DMS153 treated with DMSO at 0.1 percent for 48 hours (cell line): Measurements from ENCODE around the gene PKN1.

ENCODE experiments used
- DNase-seq: peaks from one replicate; lab custom pipeline; 2025; ENCODE audit not compliant: unreplicated experiment; lab: John Stamatoyannopoulos, UW

PKN1 gene

DNA sequence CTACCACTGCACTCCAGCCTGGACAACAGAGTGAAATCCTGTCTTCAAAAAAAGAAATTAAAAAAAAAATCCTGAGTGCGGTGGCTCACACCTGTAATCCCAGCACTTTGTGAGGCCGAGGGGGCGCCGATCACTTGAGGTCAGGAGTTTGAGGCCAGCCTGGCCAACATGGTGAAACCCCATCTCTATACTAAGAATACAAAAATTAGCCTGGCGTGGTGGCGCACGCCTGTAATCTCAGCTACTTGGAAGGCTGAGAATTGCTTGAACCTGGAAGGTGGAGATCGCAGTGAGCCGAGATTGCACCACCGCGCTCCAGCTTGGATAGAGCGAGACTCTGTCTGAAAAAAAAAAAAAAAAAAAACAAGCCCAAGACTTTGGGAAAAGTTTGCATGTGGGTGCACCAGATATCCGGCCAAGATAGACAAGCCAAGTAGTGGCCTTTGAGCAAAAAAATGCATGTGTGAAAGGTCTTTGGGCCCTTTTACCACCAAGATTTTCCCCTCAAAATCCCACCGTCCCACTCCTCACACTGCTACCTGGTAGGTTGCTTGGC lies 79.4 kb downstream of the PKN1 start:
- DNase-seq, result no peak

GRCh38 chr19:14514215-14514863 lies 81.2 kb downstream of the PKN1 start:
- no peak for DNase-seq

DNA sequence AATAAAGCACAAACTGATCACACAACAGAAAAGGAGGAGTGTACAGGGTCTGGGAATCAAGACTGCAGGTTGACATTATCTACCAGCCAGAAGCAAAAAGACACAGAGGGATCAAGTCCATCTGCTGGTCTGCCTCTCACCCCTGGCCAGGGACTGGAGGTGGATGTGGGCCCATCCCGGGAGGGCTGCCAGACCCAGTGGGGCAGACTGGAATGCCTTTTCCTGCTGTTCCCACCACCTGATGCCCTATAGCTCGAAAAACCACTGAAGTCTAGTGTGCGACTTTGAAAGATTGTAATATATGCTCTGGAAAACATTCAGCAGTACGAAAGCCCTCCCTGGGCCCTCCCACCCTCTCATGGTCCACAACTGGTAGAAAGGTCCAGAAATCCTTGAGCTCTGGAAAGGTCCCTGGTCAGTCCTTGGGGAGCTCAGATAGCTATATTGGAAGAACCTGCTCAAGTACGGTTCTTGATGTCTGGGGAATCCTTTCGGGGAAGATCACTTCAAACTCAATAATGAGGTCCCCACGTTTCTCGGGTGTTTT lies 82.5 kb downstream of the PKN1 start:
- no peak for DNase-seq

DNA sequence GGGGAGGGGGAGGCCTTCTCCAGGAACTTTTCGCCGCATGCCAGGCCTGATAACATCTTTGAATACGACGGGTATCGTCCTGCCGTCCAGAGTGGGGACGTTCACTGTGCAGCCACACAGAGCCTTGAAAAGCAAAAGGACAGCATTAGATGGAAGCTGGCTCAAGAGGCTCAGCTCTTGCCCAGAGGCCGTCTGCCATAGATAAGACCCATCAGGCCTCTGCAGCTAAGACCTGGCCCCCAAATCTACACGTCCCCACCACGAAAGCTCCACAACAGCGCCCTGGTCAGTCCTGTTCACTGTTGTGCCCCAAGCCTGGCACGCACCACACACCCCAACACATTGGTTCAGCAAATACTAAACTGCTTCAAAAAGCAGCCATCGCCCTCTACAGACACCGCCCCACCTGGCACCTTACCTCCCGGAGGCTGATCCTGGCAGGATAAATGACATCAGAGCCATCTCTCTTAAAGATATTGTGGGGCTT lies 83.0 kb downstream of the PKN1 start:
- DNase-seq, result no peak

DNA sequence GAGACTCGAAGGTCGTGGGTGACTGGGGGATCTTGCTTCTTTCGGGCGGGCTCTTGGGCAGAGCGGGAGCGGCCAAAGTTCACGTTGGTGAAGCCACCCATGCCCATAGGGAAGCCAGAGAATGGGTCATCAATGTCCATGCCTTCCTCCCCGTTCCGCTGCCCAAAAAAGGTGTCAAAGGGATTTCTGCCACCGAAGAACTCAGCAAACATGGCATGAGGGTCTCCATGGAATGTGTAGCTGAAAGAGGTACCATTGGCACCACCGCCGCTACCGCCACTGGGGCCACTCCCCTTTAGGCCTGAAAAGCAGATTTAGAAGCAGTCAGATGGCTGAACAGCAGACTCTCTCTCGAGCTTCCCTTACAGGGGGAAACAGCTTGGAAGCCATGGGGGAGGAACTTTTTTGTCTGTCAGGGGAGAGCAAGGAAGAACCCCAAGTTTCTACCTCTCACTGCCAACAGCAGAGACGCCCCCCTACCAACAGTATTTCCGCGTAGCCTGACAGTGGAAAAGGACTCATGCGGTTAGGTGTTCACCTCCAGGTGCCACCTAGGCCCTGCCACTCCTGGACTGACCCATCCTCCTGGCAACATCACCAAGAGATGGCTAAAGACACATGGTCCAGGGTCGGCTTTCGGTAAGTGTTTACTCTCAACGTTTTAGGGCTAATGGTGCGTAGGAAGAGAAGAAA lies 83.8 kb downstream of the PKN1 start:
- no peak for DNase-seq

DNA sequence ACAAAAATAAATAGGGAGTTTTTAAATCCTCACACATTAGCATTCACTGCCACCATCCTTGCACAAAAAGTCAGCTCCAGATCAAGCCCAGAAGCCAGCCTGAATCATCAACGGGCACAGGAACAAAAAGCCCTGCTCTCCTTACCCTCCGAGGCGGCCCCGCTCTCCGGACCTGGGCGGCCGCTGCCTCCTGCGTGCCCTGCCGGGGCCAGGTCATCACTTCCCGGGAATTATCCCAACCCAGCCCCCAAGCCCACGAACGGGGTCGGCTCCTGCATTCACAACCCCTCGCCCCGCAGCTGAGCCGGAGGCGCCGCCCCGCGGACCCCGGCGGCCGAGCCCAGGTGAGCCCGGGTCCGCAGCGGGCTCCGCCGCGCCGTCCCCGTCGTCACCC lies 84.3 kb downstream of the PKN1 start:
- DNase-seq, result no peak

GRCh38 chr19:14517840-14518505 lies 84.9 kb downstream of the PKN1 start, which contains the start of gene DNAJB1:
DNAJB1 (minus strand) TSS chr19:14518397; CDS start chr19:14518349, 48 bp downstream.
- DNase-seq, result peak; percentile 13

DNA sequence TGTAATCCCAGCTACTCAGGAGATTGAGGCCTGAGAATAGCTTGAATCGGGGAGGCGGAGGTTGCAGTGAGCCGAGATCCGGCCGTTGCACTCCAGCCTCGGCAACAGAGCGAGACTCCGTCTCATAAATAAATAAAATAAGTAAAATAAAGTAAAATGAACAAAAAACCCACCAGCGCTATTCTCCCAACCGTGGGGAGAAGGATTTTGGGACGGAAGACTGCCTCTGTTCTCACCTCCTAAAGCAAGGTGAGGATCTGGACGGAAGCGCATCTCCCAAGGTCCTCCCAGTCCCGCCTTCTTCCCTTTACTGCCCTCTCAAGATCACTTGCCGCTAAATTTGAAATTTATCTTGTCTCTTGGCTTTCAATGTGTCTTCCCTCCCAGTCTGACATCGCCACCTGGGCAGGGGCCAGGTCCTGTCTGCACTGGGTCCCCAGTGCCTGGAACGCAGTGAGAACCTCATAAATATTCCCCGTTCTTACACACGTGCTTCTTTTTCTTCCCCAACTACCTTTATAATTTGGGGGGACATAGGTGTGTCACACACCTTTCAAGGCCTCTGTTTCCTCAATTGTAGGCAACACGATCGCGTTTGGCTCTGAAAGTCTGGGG lies 86.2 kb downstream of the PKN1 start:
- DNase-seq, result no peak

- DNase-seq, result no peak
Measured at GRCh38 chr19:14519860-14520407, 86.8 kb downstream of the PKN1 start.

DNA sequence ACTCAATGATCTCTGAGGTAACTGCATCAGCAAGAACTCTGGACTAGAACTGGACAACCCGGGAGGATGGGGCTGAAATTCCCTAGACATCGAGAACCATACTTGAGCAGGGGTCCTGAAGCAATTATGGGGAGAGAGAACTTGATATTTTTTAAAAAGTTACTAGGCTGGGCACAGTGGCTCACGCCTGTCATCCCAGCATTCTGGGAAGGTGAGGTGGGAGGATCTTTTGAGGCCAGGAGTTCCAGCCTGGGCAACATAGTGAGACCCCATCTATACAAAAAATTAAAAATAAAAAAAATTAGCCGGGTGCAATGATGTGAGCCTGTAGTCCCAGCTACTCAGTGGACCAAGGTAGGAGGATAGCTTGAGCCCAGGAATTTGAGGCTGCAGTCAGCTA lies 87.4 kb downstream of the PKN1 start:
- no peak for DNase-seq
